Activated T-helper 2 cell treated with anti-CD3 and anti-CD28 coated beads, Interferon-gamma antibody, Interleukin-2, Interleukin-4, amounts not matched to agents 10 μg/mL and 5 μg/mL and 100 μg/mL, durations not matched to agents 14 hours and 24 hours and 36 hours (primary cell): Measurements from ENCODE around the gene SLC35B2. TPM values are rescaled to one million over a fixed set of nuclear protein-coding genes. Genes with fewer than 3 reads are reported as not detected.
A peak's percentile ranks its signal among the peaks of the same experiment; 100 is the strongest.

Source experiments
- DNase-seq: peaks from one replicate; pipeline ENCODE4 v3.0.0; 2021; ENCODE audit warnings: low spot score
- H3K27ac Mint-ChIP-seq: one replicate; pipeline ENCODE4 v1.8.0; 2021; ENCODE audit warnings: mixed read lengths
- H3K27me3 Mint-ChIP-seq: one replicate; pipeline ENCODE4 v1.8.0; 2021; ENCODE audit warnings: low read depth, mixed read lengths
- H3K36me3 Mint-ChIP-seq: one replicate; pipeline ENCODE4 v1.8.0; 2021; ENCODE audit warnings: low read depth, mixed read lengths
- H3K4me1 Mint-ChIP-seq: one replicate; pipeline ENCODE4 v1.8.0; 2021; ENCODE audit warnings: low read depth, mixed read lengths
- H3K4me3 Mint-ChIP-seq: one replicate; pipeline ENCODE4 v1.8.0; 2021; ENCODE audit warnings: low read depth, mild to moderate bottlenecking, moderate library complexity, mixed read lengths
- H3K9me3 Mint-ChIP-seq: one replicate; pipeline ENCODE4 v1.8.0; 2021; ENCODE audit warnings: mixed read lengths
- intact Hi-C: fragments of 100-400 bp; cut with micrococcal nuclease; formaldehyde crosslinking; loops from one replicate; pipeline ENCODE4 v1.15.1; 2023
- total RNA-seq: library from RNA; stranded (reverse); gene quantifications from 2 replicates; pipeline ENCODE4 v1.2.3, GENCODE V29; 2022

SLC35B2 gene
- total RNA-seq, 1 donor from 2014 or later = 29.6 TPM

DNA sequence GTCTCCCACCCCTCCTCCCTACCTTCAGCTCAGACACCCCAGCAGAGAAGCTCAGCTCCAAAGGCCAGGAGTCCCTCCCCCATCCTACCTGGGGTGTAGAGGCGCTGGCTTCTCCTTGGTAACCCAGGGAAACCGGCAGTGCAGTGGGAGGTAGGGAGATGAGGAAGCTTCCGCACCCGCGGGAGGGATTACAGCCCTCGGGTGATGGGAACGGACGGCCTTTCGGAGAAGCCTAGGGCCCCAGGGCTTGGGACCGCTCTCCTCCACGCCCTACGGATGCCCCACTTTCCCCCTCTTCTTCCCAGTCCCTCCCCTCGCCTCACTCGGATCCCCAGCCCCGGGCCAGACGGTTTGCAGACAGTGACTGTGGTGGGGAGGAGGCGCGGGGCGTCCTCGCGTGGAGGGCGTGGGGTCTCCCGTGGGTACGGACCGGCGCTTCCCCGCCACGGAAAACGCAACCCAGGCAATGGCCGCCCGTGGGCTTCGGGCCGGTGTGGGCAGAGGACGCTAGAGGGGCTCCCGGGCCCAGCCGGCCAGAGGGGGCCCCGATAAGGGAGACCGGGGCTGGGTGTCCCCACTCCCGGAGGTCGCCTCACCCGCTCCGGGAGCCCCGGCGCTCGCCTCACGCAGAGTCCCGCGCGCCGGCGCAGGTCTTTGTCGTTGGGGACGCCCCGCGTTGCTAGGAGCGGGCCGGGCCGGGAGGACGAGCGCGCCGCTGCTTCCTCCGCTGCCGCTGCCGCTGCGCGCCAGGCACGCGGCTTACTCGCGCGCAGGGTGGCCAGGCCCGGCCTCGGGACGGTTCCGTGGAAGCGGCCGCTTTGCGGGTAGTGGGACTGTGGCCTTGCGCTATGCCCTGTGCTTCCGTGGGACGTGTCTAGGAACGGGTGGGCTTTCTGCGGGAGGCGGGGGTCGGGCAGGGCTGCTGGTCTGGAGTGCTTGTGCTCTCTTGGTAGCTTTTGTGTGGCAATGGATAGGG lies 40.0 kb upstream of the SLC35B2 start:
- H3K27ac Mint-ChIP-seq = no peak overlapping the region
- no peaks in the 10 kb centered on the region for H3K9me3 Mint-ChIP-seq
- H3K27me3 Mint-ChIP-seq = peaks cover 42% of the 10 kb centered on the region
- intact Hi-C loops = no loop called here
- no peaks in the 10 kb centered on the region for H3K4me1 Mint-ChIP-seq
- peaks cover 26% of the 10 kb centered on the region for H3K36me3 Mint-ChIP-seq
- DNase-seq = peak; percentile 31
- H3K4me3 Mint-ChIP-seq = peak overlapping the region; percentile 26

DNA sequence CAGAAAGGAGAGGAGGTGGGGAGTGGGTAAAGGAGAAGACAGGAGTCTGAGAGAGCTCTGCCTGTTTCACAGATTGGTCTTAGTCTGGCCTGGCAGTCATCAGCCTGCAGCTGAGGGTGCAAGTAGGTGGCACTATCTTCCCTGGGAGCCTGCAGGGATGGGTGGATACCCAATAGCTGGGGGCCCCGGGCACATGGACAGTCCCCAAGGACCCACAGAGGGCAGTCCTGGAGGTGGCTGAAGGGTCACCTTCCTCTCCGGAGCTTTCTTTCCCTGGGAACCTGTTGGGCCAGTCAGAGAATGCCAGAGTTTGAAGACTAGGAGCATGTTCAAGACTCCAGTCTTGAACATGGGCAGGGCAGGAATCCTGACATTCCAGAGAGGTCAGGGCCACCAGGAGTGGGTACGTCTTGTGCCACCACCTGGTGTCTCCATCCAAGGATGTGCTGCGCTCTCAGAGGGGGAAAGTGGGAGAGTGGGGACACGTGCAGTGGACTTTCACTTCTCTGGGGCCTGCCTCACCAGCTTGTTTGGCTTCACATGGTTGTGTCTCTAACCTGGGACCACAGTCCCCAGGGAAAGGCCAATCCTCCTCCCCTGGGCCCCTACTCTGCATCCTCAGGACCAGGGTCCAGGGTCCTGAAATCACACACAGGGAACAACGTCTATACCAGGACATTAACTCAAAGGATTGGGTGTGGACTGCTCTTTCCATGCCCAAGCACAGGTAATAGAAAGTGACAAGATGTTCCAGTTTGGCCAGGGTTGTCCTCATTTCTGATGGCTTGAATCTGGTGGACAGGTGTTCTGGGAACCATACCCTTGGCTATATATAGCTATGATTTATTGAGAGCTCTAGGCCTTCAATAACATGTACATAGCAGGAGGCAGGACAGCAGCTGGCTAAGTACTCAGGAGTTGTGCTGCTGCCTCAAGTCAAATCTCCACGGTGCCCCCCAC lies 37.8 kb upstream of the SLC35B2 start:
- Mint-ChIP-seq H3K27ac (no peak overlapping the region), H3K27me3 (peaks cover 58% of the 10 kb centered on the region), H3K36me3 (peaks cover 6% of the 10 kb centered on the region), H3K4me3 (no peak overlapping the region), H3K4me1 (no peaks in the 10 kb centered on the region), H3K9me3 (no peaks in the 10 kb centered on the region)
- intact Hi-C loops = no loop called here
- no peak for DNase-seq

DNA sequence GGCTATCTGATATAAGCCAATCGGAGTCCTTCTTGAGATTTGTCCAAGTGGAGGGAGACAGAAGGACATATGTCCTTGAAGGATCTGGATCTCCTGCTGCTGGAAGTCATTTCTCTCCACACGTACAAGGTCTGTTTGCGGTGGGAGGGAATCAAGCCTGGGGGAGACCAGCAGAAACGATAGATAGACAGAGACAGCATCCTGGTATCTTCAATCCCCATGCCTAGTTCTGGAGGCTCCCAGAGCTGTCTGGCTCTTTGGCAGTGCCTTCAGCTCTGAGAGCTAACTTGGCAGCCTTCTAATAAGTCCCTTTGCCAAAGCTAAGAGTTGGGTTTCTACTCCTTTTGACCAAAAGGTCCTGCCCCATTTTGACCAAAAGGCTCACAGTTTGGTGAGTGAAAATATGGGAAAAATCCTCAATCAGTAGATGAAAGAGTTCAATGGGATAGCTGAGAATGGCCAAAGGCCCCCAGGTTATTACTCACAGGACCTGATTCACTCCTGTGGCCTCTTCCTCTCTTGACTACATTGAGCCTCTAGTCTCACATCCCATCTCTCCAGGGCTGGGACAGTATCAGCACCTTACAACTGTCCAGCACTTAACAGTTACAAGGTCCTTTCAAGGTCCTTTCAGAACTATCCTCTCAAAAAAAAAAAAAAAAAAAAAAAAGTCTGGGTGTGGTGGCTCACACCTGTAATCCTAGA lies 35.5 kb upstream of the SLC35B2 start:
- Mint-ChIP-seq H3K9me3 (no peaks in the 10 kb centered on the region), H3K4me1 (no peaks in the 10 kb centered on the region), H3K27ac (no peak overlapping the region), H3K36me3 (no peaks in the 10 kb centered on the region), H3K4me3 (no peak overlapping the region), H3K27me3 (peaks cover 58% of the 10 kb centered on the region)
- intact Hi-C loops = no loop called here
- DNase-seq = no peak

DNA sequence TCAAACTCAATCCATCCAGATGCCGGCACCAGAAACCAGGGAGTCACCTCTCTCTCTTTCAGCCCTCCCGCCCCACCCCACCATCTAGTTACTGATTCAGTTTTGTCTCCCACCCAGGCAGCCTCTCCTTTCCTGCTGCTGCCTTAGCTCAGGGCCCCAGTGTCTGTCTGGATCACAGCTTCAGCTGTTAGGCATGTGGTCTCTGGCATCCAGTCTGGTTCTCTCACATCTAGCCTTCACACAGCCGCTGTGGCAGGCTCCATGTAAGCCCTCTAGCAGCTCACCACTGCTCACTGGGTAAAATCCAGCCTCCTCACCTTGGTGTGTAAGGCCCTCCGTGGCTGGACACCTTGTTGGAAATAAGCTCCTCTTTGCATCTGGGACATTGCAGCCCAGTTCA lies 34.5 kb upstream of the SLC35B2 start:
- no peak for DNase-seq
- no peak overlapping the region for H3K4me3 Mint-ChIP-seq
- H3K4me1 Mint-ChIP-seq = no peaks in the 10 kb centered on the region
- intact Hi-C loops = no loop called here
- H3K27ac Mint-ChIP-seq = no peak overlapping the region
- H3K27me3 Mint-ChIP-seq = peaks cover 56% of the 10 kb centered on the region
- H3K36me3 Mint-ChIP-seq = no peaks in the 10 kb centered on the region
- no peaks in the 10 kb centered on the region for H3K9me3 Mint-ChIP-seq

DNA sequence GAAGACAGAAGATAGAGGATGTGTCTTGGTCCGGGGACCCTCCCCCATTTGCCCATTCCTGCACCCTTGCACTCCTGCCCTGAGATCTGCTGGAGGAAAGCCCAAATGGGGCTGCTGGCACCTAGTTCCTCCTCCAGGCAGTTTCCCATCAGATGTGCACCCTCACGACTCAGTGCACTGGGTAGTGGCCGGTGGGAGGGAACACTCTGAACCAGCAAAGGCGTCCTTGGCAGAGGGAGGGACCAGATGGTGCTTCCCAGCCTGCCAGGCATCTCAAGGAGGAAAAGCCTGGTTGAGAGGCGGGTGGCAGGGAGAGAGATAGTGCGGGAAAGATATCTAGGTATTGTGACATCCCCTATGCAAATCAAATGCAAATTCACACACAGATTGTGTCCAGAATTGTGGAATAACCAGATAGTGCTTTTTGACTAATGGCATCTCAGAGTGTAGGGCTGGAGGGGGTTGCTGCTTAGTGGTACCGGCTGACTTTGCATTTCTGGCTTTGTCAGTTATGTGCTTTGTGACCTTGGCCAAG lies 32.5 kb upstream of the SLC35B2 start:
- Mint-ChIP-seq H3K27ac (no peak overlapping the region), H3K4me3 (no peak overlapping the region), H3K27me3 (peaks cover 42% of the 10 kb centered on the region), H3K9me3 (no peaks in the 10 kb centered on the region), H3K4me1 (no peaks in the 10 kb centered on the region), H3K36me3 (no peaks in the 10 kb centered on the region)
- no peak for DNase-seq
- intact Hi-C loops = no loop called here

DNA sequence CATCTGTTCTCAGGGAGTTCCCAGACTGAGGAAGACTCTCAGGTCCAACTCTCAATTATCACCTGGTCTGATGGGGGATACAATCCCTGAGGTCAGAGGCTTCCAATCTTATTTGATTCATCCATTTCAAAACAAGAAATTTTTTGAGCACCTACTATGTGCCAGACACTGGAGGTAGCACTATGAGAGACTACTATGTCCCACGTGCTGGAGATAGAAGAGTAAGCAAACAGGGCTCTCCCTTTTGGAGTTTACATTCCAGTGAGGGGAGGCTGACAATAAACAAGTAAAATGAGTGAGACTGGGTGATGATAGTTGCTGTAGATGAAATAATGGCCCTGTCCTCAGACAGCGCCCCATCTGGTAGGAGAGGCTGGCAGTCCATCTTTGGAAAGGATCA lies 29.4 kb upstream of the SLC35B2 start:
- H3K36me3 Mint-ChIP-seq = no peaks in the 10 kb centered on the region
- no peaks in the 10 kb centered on the region for H3K9me3 Mint-ChIP-seq
- H3K4me3 Mint-ChIP-seq = no peak overlapping the region
- H3K27ac Mint-ChIP-seq = no peak overlapping the region
- peaks cover 41% of the 10 kb centered on the region for H3K27me3 Mint-ChIP-seq
- DNase-seq = no peak
- intact Hi-C loops = no loop called here
- H3K4me1 Mint-ChIP-seq = no peaks in the 10 kb centered on the region

DNA sequence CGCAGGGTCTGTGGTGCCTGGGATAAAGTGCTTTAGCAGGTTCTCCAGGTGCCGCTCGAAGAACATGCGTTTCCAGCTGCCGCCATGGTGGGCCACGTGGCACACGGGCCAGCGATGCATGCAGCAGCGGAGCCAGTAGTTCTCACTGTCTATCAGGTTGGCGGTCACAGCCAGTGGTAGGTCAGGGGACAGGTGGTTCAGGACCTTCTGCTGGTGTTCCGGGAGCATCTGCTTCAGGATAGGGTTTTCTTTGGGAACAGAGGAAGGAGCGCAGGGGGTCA lies 28.9 kb upstream of the SLC35B2 start:
- Mint-ChIP-seq H3K36me3 (no peaks in the 10 kb centered on the region), H3K27me3 (peaks cover 37% of the 10 kb centered on the region), H3K27ac (no peak overlapping the region), H3K9me3 (no peaks in the 10 kb centered on the region), H3K4me3 (no peak overlapping the region), H3K4me1 (no peaks in the 10 kb centered on the region)
- DNase-seq = no peak
- intact Hi-C loops = no loop called here

DNA sequence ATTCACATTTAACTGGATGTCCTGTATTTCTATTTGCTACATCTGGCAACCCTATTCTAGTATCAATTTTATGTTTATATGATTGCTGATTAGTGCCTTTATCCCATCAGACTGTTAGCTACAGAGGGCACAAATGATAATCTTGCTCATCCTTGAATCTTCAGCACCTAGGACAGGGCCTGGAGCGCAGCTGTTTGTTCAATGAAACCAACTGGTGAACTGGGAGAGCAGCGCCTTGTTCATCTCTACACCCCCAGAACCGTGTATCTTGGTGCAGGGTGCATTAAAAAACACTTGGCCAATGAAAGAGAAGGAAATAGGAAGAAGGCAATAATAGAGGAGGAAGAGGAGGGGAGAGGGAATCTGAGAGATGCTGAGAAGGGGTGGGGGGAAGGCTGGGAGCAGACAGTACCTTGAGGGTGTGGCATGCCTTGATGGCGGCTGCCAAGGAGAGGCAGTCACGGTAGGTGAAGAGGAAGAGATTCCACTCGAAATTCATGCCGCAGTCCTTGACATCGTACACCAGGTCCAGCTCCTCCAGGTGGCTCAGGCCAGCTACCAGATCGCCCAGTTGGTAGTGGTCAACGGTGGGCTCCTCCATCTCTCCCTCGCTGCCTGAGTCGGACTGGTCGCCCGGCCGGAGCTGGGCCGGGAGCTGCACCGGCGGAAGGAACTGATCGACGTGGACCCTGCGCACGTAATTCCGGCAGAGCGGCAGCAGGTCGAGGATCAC lies 28.4 kb upstream of the SLC35B2 start:
- Mint-ChIP-seq H3K27ac (no peak overlapping the region), H3K27me3 (peaks cover 34% of the 10 kb centered on the region), H3K4me1 (no peaks in the 10 kb centered on the region), H3K36me3 (no peaks in the 10 kb centered on the region), H3K9me3 (no peaks in the 10 kb centered on the region), H3K4me3 (no peak overlapping the region)
- DNase-seq = no peak
- intact Hi-C loops = no loop called here

DNA sequence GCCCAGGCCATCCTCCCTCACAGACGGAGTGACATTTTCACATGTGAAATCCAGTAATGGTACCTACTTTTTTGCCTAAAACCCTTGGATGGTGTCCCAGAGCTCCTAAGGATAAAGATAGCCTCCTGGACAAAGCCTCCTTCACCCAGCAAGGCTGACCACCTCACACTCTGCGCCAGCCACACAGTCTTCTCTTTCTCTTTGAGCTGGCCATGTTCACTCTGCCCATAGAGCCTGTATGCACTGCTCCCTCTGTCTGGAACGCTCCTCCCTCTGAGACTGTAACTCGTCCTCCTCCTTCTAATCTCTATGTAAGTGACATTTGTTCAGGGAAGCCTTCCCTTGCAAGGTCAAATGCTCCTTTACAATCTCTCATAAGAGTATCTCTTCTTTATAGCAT lies 27.5 kb upstream of the SLC35B2 start:
- Mint-ChIP-seq H3K9me3 (no peaks in the 10 kb centered on the region), H3K27ac (no peak overlapping the region), H3K36me3 (no peaks in the 10 kb centered on the region), H3K4me1 (no peaks in the 10 kb centered on the region), H3K4me3 (no peak overlapping the region), H3K27me3 (peaks cover 31% of the 10 kb centered on the region)
- DNase-seq = no peak
- intact Hi-C loops = no loop called here

DNA sequence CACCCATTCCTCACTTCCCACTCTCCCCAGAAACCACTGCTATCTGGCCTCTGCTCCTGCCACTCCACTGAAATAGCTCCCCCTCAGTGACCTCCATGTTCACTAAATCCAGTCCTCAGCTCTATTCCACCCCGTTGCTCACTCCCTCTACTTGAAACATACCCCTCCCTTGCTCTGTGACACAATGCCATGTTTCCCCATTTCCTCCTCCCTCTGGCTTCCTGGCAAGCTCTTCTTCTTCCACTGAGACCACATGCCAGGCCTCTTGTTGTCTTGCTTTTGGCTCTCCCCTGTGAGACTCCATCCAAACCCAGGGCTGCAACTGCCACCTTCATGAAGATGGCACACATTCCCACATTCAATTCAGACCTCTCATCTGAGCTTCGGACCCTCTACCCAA lies 26.8 kb upstream of the SLC35B2 start:
- Mint-ChIP-seq H3K27ac (no peak overlapping the region), H3K36me3 (no peaks in the 10 kb centered on the region), H3K4me3 (no peak overlapping the region), H3K27me3 (peaks cover 32% of the 10 kb centered on the region), H3K9me3 (no peaks in the 10 kb centered on the region), H3K4me1 (peaks cover under 1% of the 10 kb centered on the region)
- intact Hi-C loops = no loop called here
- no peak for DNase-seq

DNA sequence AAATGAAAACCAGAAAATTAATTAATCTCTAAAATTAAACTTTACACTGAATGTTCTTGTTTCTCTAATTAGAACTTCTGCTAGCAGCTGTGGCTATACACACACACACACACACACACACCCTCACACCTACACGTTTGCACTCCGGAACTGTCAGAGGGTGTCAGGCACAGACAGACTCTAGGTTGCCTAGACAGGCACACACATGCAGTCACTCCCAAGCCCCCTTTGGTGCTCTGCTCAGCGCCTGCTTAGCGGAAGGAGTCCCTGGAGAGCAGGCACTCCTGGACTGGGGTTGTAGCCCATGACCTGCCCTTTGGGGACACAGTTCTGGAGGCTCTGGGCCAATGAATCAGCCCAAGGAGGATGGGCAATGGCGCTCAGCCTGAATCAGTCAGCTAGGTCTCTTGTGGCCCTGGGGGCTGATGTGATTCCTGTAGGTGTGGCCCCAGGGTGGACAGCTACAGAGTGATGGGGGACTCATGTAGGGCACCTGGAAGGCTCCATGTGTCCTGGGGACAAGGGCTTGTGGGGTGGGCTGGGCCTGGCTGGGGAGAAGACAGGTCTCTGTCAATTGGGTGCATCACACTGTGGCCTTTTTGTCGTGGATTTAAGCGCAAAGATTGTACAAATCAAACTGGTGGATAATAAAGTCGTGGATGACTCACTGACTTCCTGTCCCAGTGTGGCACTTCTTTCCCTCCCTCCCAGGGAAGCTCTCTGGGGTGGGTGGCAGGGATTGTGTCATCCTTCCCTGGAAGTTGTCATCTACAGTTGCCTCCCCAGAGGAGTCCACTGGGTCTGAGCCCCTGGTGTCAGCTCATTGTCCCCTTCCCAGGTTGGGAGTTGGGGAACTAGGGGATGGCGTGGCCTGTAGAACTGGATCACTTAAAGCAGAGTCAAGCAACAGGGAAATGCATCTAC lies 21.7 kb upstream of the SLC35B2 start:
- H3K27me3 Mint-ChIP-seq = peaks cover 47% of the 10 kb centered on the region
- DNase-seq = no peak
- no peak overlapping the region for H3K27ac Mint-ChIP-seq
- H3K36me3 Mint-ChIP-seq = no peaks in the 10 kb centered on the region
- no peak overlapping the region for H3K4me3 Mint-ChIP-seq
- peaks cover 1% of the 10 kb centered on the region for H3K4me1 Mint-ChIP-seq
- intact Hi-C loops = no loop called here
- no peaks in the 10 kb centered on the region for H3K9me3 Mint-ChIP-seq
